WTC11 (cell line): ENCODE data around the gene DUS1L.

ENCODE experiments used
- ATF2 ChIP-seq: sonication (generic); formaldehyde crosslinking; IDR thresholded peaks from 2 replicates; pipeline ENCODE4 v1.8.1; 2022; ENCODE audit warnings: low read depth, missing genetic modification reagents, borderline replicate concordance
- CBFB ChIP-seq: sonication (generic); formaldehyde crosslinking; IDR thresholded peaks from 2 replicates; pipeline ENCODE4 v1.8.1; 2022; ENCODE audit warnings: mild to moderate bottlenecking, low read depth, missing genetic modification reagents
- CREB1 ChIP-seq: sonication (generic); formaldehyde crosslinking; IDR thresholded peaks from 2 replicates; pipeline ENCODE4 v1.8.0; 2023; ENCODE audit warnings: mild to moderate bottlenecking, missing genetic modification reagents
- CTCF ChIP-seq: fragments of 200-600 bp; IDR thresholded peaks from 2 replicates; pipeline ENCODE4 v1.8.0; 2022; ENCODE audit warnings: antibody characterized with exemption
- ELF4 ChIP-seq: sonication (generic); formaldehyde crosslinking; IDR thresholded peaks from 2 replicates; pipeline ENCODE4 v1.8.1; 2022; ENCODE audit warnings: low read depth, mild to moderate bottlenecking, moderate library complexity, missing genetic modification reagents
- ETV6 ChIP-seq: sonication (generic); formaldehyde crosslinking; IDR thresholded peaks from 2 replicates; pipeline ENCODE4 v1.8.1; 2022; ENCODE audit warnings: mild to moderate bottlenecking, missing genetic modification reagents
- FOXP1 ChIP-seq: sonication (generic); formaldehyde crosslinking; IDR thresholded peaks from 2 replicates; pipeline ENCODE4 v1.8.0; 2022; ENCODE audit warnings: missing genetic modification reagents, mild to moderate bottlenecking, moderate library complexity, borderline replicate concordance
- HMGXB4 ChIP-seq: sonication (generic); formaldehyde crosslinking; IDR thresholded peaks from 2 replicates; pipeline ENCODE4 v1.8.1; 2023; ENCODE audit warnings: mild to moderate bottlenecking, moderate library complexity, missing genetic modification reagents
- PRDM15 ChIP-seq: sonication (generic); formaldehyde crosslinking; IDR thresholded peaks from 2 replicates; pipeline ENCODE4 v1.8.0; 2022; ENCODE audit warnings: missing genetic modification reagents
- ZNF121 ChIP-seq: sonication (generic); formaldehyde crosslinking; IDR thresholded peaks from 2 replicates; pipeline ENCODE4 v1.8.0; 2023; ENCODE audit warnings: missing genetic modification reagents
- ZNF138 ChIP-seq: sonication (generic); formaldehyde crosslinking; conservative IDR thresholded peaks from 2 replicates; pipeline ENCODE4 v1.8.1; 2022; ENCODE audit warnings: mild to moderate bottlenecking, moderate library complexity, missing genetic modification reagents
- ZNF317 ChIP-seq: sonication (generic); formaldehyde crosslinking; IDR thresholded peaks from 2 replicates; pipeline ENCODE4 v1.8.1; 2023; ENCODE audit warnings: low read depth, mild to moderate bottlenecking, moderate library complexity, missing genetic modification reagents, borderline replicate concordance
- ZNF512 ChIP-seq: sonication (generic); formaldehyde crosslinking; IDR thresholded peaks from 2 replicates; pipeline ENCODE4 v1.8.1; 2022; ENCODE audit warnings: missing genetic modification reagents, borderline replicate concordance

GRCh38 chr17:82101767-82102679, 36.4 kb upstream of the DUS1L start:
- no peak for TF ChIP-seq HMGXB4 (CRISPR knock-in tag)
- no peak for TF ChIP-seq ZNF317
- TF ChIP-seq CTCF: no peak
- TF ChIP-seq ZNF121 (CRISPR knock-in tag): 0 out of 2 replicates have a peak, but pooled peaks have one; percentile 8
- no peak for TF ChIP-seq ELF4
- TF ChIP-seq PRDM15 (CRISPR knock-in tag): no peak
- TF ChIP-seq FOXP1 (CRISPR knock-in tag): no peak
- TF ChIP-seq ZNF512: no peak
- TF ChIP-seq ATF2 (CRISPR knock-in tag): no peak
- no peak for TF ChIP-seq ZNF138
- TF ChIP-seq ETV6 (CRISPR knock-in tag): no peak
- no peak for TF ChIP-seq CREB1 (CRISPR knock-in tag)
- TF ChIP-seq CBFB (CRISPR knock-in tag): no peak
